ENCODE data around the gene TMEM120A. TPM values are rescaled to one million over a fixed set of nuclear protein-coding genes. Genes with fewer than 3 reads are reported as not detected.
A peak's percentile ranks its signal among the peaks of the same experiment; 100 is the strongest.

The TMEM120A gene
- total and polyA plus RNA-seq, 2 donors = 17.8 to 90.2 TPM

DNA sequence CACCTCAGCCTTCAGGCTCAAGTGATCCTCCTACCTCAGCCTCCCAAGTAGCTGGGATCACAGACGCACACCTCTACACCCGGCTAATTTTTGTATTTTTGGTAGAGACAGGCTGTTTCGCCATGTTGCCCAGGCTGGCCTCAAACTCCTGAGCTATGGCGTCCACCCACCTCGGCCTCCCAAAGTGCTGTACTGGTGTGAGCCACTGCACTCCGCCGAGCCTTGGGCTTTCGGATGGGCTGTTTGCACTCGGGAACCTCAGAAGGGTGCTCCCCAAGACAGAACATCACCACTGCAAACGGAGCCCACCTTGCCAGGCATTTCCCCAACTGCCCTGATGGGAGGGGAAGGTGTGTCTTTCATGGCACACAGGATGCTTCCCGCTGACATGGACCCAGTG lies 27.3 kb downstream of the TMEM120A start:
- Histone ChIP-seq H3K4me3 (ENCODE audit: low read depth, low read length) (no peak overlapping the region), H3K4me1 (ENCODE audit: insufficient read depth) (no peaks in the 10 kb centered on the region), H3K36me3 (ENCODE audit: insufficient read depth) (no peaks in the 10 kb centered on the region), H3K27ac (ENCODE audit: low read depth) (peak overlapping the region; percentile 69)
- DNase-seq (ENCODE audit: extremely low spot score) = no peak
- 80% methylated on average over 11 of the region's 11 CpGs for WGBS

DNA sequence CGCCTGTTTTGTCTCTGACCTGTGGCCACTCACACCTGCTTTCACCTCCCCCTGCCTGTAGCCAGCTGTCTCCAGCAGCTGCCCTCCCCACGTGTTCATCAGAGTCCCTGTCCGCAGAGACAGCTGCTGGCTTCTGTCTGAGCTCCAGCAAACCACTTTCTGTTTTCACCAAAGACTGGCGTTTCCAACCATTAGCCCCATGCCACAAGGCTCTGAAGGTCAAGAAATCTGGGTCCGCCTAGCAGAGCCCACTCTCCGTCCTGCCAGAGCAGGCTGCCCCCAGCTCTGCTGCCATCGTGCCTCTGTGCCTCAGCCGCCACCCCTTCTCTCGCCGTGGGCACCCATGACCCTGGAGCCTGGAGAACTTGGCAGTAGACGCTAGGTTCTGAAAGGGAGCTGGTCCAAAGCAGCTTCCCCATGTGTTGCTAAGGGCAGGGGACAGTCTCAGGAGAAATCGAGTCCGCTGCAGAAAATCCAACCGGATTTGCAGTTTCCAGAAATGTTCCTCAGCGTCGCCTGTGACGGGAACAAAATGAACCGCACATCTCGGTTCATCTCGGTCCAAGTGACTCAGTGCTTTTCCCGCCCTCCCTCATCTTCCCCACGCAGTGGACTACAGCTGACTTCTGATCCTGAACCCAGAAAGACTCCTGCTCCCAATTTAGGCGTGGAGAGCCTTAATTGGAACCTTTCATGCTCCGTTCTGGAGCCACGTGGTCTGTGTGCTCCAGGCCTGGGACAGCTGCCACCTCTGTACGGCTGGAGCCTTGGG lies 28.0 kb downstream of the TMEM120A start:
- Histone ChIP-seq H3K4me1 (ENCODE audit: insufficient read depth) (no peaks in the 10 kb centered on the region), H3K27ac (ENCODE audit: low read depth) (peak overlapping the region; percentile 89), H3K4me3 (ENCODE audit: low read depth, low read length) (no peak overlapping the region), H3K36me3 (ENCODE audit: insufficient read depth) (no peaks in the 10 kb centered on the region)
- WGBS = 42% methylated on average over 26 of the region's 26 CpGs
- no peak for DNase-seq (ENCODE audit: extremely low spot score)

DNA sequence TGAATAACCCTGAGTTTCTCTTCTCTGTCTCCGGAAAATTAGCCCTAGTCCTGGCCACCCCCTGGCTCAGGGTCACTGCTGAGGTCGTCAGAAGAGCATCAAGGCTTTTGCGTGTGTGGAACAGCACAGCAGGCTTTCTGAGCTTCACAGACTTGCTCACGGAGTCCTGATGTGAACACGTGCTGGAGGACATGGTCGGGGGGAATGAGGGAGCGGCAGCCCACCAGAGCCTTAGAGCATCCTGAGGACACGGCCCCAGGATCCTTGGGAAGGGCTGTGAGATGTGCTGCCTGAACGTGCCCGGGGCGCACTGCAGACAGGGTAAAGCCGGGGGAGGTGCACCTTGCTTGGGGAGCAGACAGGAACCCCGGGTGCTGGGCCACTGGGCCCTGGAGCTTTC lies 28.8 kb downstream of the TMEM120A start:
- WGBS = 76% methylated on average over 13 of the region's 13 CpGs
- Histone ChIP-seq H3K27ac (ENCODE audit: low read depth) (peak overlapping the region; percentile 89), H3K4me3 (ENCODE audit: low read depth, low read length) (no peak overlapping the region), H3K36me3 (ENCODE audit: insufficient read depth) (no peaks in the 10 kb centered on the region), H3K4me1 (ENCODE audit: insufficient read depth) (no peaks in the 10 kb centered on the region)
- DNase-seq (ENCODE audit: extremely low spot score) = no peak

DNA sequence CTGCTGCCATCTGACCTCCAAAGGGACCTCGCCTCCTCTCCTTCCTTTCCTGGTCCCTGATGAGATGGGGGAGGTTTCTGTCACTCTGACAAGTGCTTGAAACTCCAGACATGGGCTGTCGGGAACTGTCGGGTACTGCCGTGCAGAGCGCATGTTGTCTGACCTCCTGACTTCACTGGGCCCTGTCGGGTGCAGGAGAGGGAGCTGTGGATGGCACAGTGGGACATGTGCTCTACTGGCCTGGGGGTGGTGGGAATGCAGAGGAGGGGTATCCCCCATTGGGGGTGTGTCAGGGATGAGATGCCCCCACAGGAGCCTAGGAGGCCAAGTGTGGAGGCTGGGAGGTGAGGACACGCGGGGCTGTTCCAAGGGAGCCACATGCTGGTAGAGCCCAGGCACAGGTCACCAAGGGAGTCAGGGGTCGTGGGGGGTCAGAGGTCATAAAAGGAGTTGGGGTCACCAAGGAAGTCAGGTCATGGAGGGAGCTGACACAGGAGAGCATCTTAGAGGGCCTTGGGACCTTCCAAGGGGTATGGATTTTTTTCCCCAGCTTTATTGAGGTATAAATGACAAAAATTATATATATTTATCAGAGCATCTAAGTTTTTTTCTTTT lies 30.9 kb downstream of the TMEM120A start:
- Histone ChIP-seq H3K36me3 (ENCODE audit: insufficient read depth) (no peaks in the 10 kb centered on the region), H3K4me1 (ENCODE audit: insufficient read depth) (no peaks in the 10 kb centered on the region), H3K27ac (ENCODE audit: low read depth) (peak overlapping the region; percentile 44), H3K4me3 (ENCODE audit: low read depth, low read length) (no peak overlapping the region)
- 77% methylated on average over 9 of the region's 9 CpGs for WGBS
- no peak for DNase-seq (ENCODE audit: extremely low spot score)

DNA sequence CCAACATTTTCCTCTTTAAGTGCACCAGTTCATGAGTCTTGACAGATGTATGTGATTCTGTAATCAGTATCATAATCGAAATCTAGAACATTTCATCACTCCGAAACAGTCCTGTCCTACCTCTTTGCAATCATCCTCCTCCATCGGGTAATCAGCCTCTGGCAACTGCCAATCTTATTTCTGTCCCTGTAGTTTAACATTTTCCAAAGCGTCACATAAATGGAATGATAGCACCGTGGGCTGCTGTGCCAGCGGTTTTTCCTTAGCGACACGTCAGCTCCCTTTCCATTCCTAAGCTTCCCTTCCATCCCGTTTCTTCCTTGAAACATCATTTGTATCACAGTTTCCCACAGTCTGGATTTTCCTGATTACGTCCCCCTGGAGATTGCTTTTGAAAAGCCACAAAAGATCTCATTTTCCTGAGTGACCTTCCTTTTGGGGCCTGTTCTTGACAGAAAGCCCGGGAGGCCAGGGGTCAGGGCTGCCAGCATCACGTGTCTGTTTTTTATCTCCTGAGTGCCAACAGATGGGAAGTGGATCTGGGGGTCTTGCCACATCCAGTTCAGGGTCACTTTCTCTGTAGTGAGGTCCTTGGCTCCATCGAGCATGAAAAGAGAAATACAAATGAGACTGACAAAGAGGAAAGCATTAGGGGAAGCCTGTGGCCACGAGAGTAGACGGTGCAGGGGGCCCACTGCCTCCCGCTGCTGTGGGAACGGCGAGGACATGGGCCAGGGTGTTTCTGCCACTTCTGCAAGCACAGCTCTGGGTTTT lies 31.6 kb downstream of the TMEM120A start:
- no peak for DNase-seq (ENCODE audit: extremely low spot score)

DNA sequence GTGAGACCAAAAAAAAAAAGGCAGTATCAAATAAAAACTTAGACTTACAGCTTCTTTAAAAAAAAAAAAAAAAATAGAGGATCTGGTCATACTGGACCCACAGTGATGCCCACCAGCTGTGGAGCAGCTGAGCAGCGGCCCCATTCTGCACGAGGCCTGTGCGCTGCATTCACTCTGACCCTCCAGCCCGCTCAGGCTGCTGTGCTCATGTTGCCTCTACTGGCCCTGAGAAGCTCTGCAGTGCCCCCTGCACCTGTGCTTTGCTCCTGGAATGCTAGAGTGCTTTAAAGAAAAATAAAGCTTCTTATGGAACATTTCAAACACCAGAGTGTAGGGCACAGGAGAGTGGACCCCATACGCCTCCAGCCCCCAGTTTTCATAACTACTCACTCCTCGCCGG lies 33.2 kb downstream of the TMEM120A start:
- H3K27ac ChIP-seq (ENCODE audit: low read depth) = no peak overlapping the region
- no peak for DNase-seq (ENCODE audit: extremely low spot score)
- WGBS = 97% methylated on average over 7 of the region's 7 CpGs

More for the DNA sequence above, 31.6 kb downstream of the TMEM120A start:
- Histone ChIP-seq H3K36me3 (ENCODE audit: insufficient read depth) (no peaks in the 10 kb centered on the region), H3K4me3 (ENCODE audit: low read depth, low read length) (no peak overlapping the region), H3K4me1 (ENCODE audit: insufficient read depth) (no peaks in the 10 kb centered on the region), H3K27ac (ENCODE audit: low read depth) (peak overlapping the region; percentile 44)
- 54% methylated on average over 18 of the region's 18 CpGs for WGBS

DNA sequence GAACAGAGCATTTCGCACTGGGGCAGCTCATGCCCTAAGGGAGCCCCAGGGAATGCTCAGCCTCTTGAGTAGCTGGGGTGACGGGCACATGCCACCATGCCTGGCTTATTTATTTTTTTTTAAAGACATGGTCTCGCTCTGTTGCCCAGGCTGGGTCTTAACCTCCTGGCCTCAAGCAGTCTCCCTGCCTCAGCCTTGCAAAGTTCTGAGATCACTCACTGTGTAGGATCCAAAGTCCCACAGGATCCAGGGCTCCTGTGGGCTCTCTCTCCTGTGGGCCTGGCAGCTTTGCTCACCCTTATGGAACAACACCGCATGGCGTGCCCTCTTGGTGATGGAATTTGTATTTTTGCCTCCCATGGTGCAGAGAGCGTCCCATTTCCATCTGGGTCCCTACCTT lies 34.0 kb downstream of the TMEM120A start:
- peaks cover 3% of the 10 kb centered on the region for H3K36me3 ChIP-seq (ENCODE audit: insufficient read depth)
- no peak for DNase-seq (ENCODE audit: extremely low spot score)
- H3K27ac ChIP-seq (ENCODE audit: low read depth) = no peak overlapping the region
- WGBS = 98% methylated on average over 6 of the region's 6 CpGs
- H3K4me3 ChIP-seq (ENCODE audit: low read depth, low read length) = no peak overlapping the region
- H3K4me1 ChIP-seq (ENCODE audit: insufficient read depth) = no peaks in the 10 kb centered on the region

More for the DNA sequence above, 33.2 kb downstream of the TMEM120A start:
- Histone ChIP-seq H3K4me3 (ENCODE audit: low read depth, low read length) (no peak overlapping the region), H3K36me3 (ENCODE audit: insufficient read depth) (no peaks in the 10 kb centered on the region), H3K4me1 (ENCODE audit: insufficient read depth) (no peaks in the 10 kb centered on the region)

DNA sequence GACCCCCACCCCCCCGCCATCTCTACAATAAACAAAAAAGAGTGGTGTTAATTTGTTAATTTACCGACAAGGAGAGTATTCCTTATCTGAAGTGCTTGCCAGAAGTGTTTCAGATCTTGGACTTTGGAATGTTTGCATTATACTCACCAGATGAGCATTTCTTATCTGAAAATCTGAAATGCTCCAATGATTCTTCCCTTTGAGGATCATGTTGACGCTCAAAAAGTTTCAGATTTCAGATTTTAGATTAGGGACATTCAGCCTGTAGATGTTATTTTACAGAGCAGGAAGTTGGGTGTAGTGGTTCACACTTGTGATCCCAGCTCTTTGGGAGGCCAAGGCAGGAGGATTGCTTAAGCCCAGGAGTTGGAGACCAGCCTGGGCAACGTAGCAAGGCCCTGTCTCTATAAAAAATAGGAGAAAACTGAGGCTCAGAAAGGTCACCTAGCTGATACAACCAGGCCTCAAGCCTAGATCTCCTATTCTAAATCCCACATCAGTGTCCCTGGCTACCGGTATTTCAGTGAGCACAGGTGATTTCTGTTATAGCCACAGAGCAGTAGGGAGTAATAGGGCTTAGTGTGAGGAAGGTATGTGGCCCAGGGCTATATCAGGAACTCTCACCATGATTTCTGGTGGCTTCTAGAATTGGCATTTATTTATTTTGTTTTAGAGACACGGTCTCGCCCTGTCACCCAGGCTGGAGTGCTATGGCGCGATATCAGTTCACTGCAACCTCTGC lies 35.4 kb downstream of the TMEM120A start:
- 87% methylated on average over 9 of the region's 9 CpGs for WGBS
- DNase-seq (ENCODE audit: extremely low spot score) = no peak
- H3K4me1 ChIP-seq (ENCODE audit: insufficient read depth) = no peaks in the 10 kb centered on the region
- no peak overlapping the region for H3K4me3 ChIP-seq (ENCODE audit: low read depth, low read length)
- peaks cover 4% of the 10 kb centered on the region for H3K36me3 ChIP-seq (ENCODE audit: insufficient read depth)
- H3K27ac ChIP-seq (ENCODE audit: low read depth) = no peak overlapping the region

DNA sequence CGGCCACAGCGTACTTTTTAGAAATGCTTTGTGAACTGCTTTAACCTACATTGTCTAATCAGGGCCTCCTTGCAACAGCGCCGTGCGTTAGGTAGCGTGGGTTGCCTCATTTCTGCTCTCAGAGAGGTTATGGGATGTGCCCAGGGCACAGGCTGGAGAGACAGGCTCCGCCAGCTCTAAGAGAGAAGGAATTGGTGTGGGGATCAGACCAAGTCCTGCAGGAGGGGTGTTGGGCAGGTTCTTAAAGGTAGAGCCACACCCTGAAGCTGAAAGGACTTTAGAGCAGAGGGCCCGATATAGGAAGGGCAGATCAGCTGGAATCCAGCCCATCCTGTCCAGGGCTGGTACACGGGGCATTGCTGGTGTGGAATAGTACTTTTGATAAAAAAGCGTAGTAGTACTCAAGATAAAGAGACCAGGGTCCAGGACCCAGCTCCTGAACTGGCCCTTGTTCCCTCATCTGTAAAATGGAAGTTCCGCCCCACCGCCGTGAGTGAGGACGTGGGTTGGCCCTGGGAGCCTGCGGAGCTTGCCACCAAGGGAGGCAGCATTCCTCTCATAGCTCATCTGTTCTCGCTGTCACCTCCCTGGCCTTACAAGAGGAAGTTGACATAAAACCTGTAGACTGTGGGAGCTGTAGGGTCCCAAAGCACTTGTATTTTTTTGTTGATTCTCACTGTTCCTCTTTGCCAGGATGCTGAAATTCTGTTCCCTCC lies 37.2 kb downstream of the TMEM120A start:
- no peak overlapping the region for H3K4me3 ChIP-seq (ENCODE audit: low read depth, low read length)
- H3K36me3 ChIP-seq (ENCODE audit: insufficient read depth) = peaks cover 4% of the 10 kb centered on the region
- no peaks in the 10 kb centered on the region for H3K4me1 ChIP-seq (ENCODE audit: insufficient read depth)
- WGBS = 87% methylated on average over 16 of the region's 16 CpGs
- DNase-seq (ENCODE audit: extremely low spot score) = no peak
- no peak overlapping the region for H3K27ac ChIP-seq (ENCODE audit: low read depth)

DNA sequence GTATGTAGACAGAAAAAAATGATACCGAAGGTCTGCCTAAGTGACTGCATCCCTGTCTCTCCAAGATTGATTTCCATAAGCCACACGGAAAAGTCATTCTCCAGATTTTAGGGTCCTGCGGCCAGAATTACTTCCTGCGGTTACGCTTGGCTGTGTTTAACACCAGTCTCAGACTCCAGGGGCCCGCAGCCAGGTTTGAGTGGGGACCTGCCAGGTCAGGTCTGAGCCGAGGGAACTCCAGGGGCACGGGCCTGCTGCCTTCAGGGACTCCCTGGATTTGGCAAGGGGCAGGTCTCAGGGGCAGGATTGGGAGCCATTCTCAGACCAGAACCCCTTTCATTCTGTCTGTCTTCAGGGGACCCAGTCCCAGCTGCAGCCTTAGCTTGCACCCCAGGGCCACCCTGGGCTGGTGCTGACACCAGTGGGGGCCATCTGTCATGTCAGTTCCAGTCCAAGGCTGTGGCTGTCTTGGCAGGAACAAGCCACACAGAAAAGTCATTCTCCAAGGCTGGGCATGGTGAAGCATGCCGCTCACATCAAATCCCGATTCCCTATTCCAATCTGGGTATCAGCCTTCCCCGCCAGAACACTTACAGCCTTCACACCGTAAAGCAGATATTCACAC lies 39.0 kb downstream of the TMEM120A start:
- no peak overlapping the region for H3K4me3 ChIP-seq (ENCODE audit: low read depth, low read length)
- no peak for DNase-seq (ENCODE audit: extremely low spot score)
- H3K36me3 ChIP-seq (ENCODE audit: insufficient read depth) = peaks cover 4% of the 10 kb centered on the region
- WGBS = 88% methylated on average over 12 of the region's 12 CpGs
- H3K4me1 ChIP-seq (ENCODE audit: insufficient read depth) = no peaks in the 10 kb centered on the region
- no peak overlapping the region for H3K27ac ChIP-seq (ENCODE audit: low read depth)

DNA sequence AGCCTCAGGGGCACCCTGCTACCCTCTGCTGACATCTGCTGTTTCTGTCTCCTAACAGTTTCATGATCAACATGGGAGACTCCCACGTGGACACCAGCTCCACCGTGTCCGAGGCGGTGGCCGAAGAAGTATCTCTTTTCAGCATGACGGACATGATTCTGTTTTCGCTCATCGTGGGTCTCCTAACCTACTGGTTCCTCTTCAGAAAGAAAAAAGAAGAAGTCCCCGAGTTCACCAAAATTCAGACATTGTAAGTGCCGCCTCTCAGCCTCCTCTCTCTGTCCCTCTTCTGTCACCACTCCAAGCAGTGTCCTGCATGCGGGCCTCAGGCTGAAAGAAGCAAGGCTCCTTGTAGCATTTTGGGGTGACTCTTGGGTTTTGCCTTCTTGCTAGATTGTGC lies 40.5 kb downstream of the TMEM120A start:
- DNase-seq (ENCODE audit: extremely low spot score) = no peak
- WGBS = 90% methylated on average over 11 of the region's 11 CpGs
- H3K36me3 ChIP-seq (ENCODE audit: insufficient read depth) = peaks cover 4% of the 10 kb centered on the region
- H3K27ac ChIP-seq (ENCODE audit: low read depth) = no peak overlapping the region
- no peak overlapping the region for H3K4me3 ChIP-seq (ENCODE audit: low read depth, low read length)
- H3K4me1 ChIP-seq (ENCODE audit: insufficient read depth) = no peaks in the 10 kb centered on the region

DNA sequence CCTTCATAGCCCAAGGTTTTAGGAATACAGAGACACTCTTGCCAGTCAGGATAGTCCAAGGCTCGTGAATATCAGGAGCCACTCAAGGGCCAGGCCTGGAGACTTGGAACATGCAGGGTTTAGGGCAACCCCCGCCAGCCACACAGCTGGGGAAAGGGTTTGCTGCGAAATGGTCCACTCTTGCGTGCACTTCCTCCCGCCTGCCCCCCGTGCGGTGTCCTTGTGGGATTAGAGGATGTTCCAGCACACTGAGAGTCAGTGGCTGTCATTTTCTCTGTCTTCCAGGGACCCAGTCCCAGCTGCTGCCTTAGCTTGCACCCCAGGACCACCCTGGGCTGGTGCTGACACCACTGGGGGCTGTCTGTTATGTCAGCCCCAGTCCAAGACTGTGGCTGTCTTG lies 41.0 kb downstream of the TMEM120A start:
- DNase-seq (ENCODE audit: extremely low spot score) = no peak
- WGBS = 96% methylated on average over 7 of the region's 7 CpGs
- H3K4me3 ChIP-seq (ENCODE audit: low read depth, low read length) = no peak overlapping the region
- no peaks in the 10 kb centered on the region for H3K4me1 ChIP-seq (ENCODE audit: insufficient read depth)
- peaks cover 4% of the 10 kb centered on the region for H3K36me3 ChIP-seq (ENCODE audit: insufficient read depth)
- no peak overlapping the region for H3K27ac ChIP-seq (ENCODE audit: low read depth)
